NAMALWA (cell line): Measurements from ENCODE around the gene PRPSAP2.
"Not testable (repeated sequence)": the region's sequence is repeated elsewhere in the genome, so short reads cannot be mapped to it uniquely, and the experiment has no call there.

Experiments
- DNase-seq: peaks from one replicate; pipeline ENCODE4 v3.0.0-alpha.2; 2015; ENCODE audit warnings: low spot score

PRPSAP2 gene

DNA sequence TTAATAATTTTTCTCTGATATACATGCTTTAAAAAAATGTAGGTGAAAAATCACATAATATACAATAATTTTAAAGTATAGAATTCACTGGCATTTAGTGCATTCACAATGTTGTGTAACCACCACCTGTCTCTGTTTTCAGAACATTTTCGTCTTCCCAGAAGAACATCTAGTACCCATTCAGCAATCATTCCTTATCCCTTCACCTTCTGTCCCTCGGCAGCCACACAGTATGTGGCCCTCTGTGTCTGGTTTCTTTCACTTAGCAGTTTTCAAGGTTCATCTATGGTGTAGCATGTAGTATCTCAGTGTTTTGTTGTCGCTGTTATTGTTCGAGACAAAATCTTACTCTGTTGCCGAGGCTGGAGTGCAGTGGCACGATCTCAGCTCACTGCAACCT is 33.6 kb downstream of the PRPSAP2 start:
- DNase-seq: no peak

DNA sequence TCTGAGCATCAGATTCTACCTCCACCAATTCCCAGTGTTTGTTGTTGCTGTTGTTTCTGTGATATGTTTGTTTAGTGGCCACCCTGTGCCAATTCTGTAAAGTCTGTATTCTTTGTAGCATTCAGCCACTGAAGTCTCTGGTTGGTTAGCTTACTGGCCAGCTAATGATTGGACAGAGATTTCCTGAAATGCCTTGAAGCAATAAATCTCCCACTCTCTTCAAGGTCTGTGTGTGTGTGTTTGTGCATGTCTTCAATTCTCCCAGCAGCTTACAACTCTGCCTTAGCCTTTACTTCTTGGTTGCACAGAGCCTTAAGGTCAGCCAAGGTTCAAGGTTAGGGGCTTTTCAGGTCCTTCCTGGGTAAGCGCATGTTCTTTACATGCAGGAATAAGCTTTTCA is 38.2 kb downstream of the PRPSAP2 start:
- DNase-seq: no peak

- DNase-seq: no peak
Observed at GRCh38 chr17:18896947-18897346, 39.0 kb downstream of the PRPSAP2 start.

DNA sequence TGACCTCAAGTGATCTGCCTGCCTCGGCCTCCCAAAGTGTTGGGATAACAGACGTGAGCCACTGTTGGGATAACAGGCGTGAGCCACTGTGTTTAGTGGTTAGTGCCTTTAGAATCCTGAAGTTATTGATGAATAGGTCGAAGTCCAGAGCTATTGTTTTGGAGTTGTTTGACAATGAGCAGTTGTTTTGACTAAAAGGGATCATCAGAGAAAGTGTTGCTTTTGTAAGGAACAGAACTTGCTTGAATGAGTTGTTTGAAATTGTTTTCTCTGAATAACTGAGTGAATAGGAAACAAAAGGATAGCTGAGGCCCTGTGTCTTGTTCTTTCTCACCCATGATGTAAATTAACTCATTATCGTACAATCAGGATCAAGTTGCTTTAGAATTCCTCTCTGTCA is 46.6 kb downstream of the PRPSAP2 start:
- DNase-seq: no peak

DNA sequence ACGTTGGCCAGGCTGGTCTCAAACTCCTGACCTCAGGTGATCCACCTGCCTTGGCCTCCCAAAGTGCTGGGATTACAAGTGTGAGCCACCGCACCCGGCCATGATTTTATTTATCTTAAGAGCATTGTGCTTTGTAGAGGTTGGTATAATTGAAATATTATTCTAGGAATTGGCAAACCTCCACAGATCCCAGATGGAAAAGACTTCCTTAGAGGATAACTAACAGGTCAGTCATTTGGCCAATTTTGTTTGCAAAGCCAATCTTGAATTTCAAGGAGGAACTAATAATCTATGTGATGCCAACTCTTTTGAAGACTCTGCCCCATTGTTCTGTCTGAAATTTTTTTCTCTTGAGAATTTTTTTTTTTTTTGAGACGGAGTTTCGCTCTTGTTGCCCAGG is 47.3 kb downstream of the PRPSAP2 start:
- DNase-seq: no peak

DNA sequence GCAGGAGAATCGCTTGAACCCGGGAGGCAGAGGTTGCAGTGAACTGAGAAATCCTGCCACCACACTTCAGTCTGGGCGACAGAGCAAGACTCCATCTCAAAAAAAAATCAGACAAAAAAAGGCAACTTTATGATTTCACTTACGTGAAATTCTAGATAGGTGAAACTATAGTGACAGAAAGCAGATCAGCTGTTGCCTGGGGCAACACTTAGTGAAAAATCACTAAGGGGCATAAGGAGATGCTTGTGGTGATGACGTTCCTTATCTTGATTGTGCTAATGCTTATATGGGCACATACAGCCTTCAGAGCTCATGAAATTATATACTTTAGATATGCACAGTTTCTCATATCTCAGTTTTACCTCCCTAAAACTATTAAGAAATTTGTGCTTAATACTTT is 52.4 kb downstream of the PRPSAP2 start:
- DNase-seq: no peak

GRCh38 chr17:18910881-18911280 is 53.0 kb downstream of the PRPSAP2 start:
- no peak for DNase-seq

GRCh38 chr17:18916816-18917500 is 59.0 kb downstream of the PRPSAP2 start:
- DNase-seq: peak; percentile 9

- DNase-seq: no peak
Observed at GRCh38 chr17:18917506-18918032, 59.6 kb downstream of the PRPSAP2 start.

GRCh38 chr17:18919963-18920362 is 62.0 kb downstream of the PRPSAP2 start:
- peak; percentile 7 for DNase-seq

DNA sequence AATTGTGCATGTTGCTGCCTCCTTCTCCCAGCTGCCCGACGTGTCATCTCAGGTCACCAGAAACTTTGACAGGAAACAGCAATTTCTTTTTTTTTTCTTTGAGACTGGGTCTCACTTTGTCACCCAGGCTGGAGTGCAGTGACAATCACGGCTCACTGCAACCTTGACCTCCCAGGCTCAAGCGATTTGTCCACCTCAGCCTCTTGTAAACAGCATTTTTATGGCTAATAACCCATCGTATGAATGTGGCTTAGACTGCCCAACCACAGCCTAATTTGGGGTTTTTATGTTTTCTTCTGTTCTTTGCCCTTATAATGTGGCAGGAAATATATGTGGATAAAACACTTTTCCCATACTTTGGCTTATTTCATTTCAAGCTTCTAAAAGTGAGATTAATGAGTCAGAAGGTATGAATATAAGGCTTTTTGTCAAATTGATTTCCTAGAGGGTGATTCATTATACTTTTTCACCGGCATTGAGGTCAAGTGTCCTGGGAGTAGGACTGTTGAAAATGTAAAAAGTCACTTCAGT is 63.0 kb downstream of the PRPSAP2 start:
- peak; percentile 44 for DNase-seq

- peak; percentile 14 for DNase-seq
Observed at GRCh38 chr17:18921485-18921884, 63.6 kb downstream of the PRPSAP2 start.

DNA sequence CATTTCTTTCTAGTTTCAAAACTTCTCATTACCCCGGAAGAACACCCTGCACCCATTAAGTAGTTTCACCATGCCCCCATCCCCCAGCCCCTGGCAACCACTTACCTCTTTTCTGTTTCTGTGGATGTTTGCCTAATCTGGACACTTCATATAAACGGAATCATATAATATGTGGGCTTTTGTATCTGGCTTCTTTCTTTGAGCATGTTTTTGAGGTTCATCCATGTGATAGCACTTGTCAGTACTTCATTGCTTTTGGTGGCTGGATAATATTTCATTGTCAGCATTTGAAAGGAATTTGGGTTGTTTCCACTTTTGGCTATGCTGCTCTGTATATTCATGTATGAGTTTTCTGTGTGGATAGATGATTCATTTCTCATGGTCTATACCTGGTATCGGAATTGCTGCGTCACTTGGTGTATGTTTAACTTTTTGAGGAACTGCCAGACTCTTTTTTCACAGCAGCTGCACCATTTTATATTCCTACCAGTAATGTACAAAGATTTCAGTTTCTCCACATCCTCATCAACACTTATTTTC is 64.1 kb downstream of the PRPSAP2 start:
- peak; percentile 48 for DNase-seq

DNA sequence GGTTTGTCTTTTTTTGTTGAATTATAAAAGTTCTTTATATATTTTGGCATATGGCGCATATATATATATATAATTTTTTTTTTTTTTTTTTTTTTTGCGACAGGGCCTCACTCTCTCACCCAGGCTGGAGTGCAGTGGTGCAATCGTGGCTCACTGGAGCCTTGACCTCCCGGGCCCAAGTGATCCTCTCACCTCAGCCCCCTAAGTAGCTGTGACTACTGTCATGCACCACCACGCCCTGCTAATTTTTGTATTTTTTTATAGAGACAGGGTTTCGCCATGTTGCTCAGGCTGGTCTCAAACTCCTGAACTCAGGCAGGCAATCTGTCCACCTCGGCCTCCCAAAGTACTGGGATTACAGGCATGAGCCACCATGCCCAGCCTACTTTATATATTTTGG is 64.7 kb downstream of the PRPSAP2 start:
- not testable (repeated sequence) for DNase-seq

GRCh38 chr17:18925187-18925586 is 67.3 kb downstream of the PRPSAP2 start:
- no peak for DNase-seq

DNA sequence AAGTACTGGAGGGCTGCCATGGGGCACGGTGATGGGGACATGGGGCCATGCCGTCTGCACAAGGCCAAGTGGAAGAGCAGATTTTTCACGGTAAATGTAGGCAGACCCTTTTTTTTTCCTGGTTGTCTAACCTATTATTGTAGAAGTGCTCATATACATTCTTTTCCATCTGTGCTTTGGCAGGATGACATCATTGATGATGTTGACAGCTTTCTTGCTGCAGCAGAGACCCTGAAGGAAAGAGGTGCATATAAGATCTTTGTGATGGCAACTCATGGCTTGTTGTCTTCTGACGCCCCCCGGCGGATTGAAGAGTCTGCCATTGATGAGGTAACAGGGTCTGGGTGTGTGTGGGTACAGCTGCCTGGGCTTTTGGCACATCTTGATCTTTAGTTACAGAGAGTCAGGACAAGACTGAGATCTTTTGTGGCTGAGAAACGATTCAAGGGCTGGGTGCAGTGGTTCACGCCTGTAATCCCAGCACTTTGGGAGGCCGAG is 70.7 kb downstream of the PRPSAP2 start:
- peak; percentile 28 for DNase-seq

GRCh38 chr17:18932360-18933055 is 74.6 kb downstream of the PRPSAP2 start:
- DNase-seq: no peak

GRCh38 chr17:18933102-18934058 is 75.4 kb downstream of the PRPSAP2 start:
- DNase-seq: no peak

- no peak for DNase-seq
Observed at GRCh38 chr17:18937981-18938691, 80.2 kb downstream of the PRPSAP2 start.

DNA sequence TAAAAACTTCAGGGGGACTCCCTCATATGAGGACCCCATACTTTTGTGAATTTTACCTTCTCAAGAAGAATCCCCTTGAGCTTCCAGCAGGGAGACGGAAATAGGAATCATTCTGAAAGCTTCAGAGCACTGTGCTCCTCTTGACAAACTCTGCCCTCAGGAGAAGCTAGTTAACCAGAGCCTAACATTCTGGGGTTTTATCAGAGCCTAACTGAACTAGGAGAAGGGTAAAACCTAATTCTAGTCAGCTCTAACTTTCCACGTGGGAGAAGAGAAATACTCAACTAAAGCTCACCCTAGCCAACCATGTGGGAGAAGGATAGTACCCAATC is 80.7 kb downstream of the PRPSAP2 start:
- DNase-seq: no peak

DNA sequence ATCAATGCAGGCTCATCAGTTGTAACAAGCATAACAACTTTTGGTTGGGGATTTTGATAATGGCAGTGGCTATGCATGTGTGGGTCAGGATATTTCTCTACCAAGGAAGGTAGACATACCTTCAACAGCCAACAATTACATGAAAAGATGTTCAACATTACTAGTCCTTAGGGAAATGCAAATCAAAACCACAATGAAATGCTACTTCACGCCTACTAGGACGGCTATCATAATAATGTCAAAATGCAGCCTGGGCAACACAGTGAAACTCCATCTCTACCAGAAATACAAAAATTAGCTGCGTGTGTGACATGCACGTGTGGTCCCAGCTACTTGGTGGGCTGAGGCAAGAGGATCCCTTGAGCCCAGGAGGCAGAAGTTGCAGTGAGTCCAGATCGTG is 86.7 kb downstream of the PRPSAP2 start:
- DNase-seq: peak; percentile 19
